Measurements from ENCODE around the gene STOML3. TPM values are rescaled to one million over a fixed set of nuclear protein-coding genes. Genes with fewer than 3 reads are reported as not detected.

STOML3 gene
- total RNA-seq, 1 experiment from 2014 or later, result not detected

DNA sequence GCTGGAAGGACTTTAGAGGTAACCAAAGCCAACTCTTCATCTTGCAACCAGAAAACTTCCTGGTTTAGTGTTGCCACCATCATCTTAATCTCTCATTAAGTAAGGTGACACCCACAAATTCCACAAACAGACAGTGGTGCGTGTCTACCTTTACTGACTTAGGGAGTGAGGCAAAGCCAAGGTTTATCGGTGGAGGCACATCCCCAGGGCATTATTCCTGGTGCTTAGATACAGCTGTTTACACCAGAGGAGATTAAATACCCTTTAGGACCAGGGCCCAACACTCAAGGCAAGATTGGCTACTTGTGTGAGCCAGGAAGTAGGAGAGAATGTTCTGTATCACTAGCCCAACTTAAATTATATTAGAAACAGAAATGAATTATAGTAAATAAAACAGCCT, 9.5 kb downstream of the STOML3 start (continued):
- TF ChIP-seq, protein P1, sequence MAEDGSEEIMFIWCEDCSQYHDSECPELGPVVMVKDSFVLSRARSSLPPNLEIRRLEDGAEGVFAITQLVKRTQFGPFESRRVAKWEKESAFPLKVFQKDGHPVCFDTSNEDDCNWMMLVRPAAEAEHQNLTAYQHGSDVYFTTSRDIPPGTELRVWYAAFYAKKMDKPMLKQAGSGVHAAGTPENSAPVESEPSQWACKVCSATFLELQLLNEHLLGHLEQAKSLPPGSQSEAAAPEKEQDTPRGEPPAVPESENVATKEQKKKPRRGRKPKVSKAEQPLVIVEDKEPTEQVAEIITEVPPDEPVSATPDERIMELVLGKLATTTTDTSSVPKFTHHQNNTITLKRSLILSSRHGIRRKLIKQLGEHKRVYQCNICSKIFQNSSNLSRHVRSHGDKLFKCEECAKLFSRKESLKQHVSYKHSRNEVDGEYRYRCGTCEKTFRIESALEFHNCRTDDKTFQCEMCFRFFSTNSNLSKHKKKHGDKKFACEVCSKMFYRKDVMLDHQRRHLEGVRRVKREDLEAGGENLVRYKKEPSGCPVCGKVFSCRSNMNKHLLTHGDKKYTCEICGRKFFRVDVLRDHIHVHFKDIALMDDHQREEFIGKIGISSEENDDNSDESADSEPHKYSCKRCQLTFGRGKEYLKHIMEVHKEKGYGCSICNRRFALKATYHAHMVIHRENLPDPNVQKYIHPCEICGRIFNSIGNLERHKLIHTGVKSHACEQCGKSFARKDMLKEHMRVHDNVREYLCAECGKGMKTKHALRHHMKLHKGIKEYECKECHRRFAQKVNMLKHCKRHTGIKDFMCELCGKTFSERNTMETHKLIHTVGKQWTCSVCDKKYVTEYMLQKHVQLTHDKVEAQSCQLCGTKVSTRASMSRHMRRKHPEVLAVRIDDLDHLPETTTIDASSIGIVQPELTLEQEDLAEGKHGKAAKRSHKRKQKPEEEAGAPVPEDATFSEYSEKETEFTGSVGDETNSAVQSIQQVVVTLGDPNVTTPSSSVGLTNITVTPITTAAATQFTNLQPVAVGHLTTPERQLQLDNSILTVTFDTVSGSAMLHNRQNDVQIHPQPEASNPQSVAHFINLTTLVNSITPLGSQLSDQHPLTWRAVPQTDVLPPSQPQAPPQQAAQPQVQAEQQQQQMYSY (CRISPR knock-in tag; IDR thresholded peaks at IDR 0.05), result no peak
- TF ChIP-seq ESRRA (CRISPR knock-in tag; IDR thresholded peaks at IDR 0.05; ENCODE audit: borderline replicate concordance), result no peak
- no peak for TF ChIP-seq ZNF416 (CRISPR knock-in tag; IDR thresholded peaks at IDR 0.05)
- no peak for TF ChIP-seq GTF2I (CRISPR knock-in tag; conservative IDR thresholded peaks at IDR 0.05)
- TF ChIP-seq, protein P2, sequence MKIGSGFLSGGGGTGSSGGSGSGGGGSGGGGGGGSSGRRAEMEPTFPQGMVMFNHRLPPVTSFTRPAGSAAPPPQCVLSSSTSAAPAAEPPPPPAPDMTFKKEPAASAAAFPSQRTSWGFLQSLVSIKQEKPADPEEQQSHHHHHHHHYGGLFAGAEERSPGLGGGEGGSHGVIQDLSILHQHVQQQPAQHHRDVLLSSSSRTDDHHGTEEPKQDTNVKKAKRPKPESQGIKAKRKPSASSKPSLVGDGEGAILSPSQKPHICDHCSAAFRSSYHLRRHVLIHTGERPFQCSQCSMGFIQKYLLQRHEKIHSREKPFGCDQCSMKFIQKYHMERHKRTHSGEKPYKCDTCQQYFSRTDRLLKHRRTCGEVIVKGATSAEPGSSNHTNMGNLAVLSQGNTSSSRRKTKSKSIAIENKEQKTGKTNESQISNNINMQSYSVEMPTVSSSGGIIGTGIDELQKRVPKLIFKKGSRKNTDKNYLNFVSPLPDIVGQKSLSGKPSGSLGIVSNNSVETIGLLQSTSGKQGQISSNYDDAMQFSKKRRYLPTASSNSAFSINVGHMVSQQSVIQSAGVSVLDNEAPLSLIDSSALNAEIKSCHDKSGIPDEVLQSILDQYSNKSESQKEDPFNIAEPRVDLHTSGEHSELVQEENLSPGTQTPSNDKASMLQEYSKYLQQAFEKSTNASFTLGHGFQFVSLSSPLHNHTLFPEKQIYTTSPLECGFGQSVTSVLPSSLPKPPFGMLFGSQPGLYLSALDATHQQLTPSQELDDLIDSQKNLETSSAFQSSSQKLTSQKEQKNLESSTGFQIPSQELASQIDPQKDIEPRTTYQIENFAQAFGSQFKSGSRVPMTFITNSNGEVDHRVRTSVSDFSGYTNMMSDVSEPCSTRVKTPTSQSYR (CRISPR knock-in tag; IDR thresholded peaks at IDR 0.05), result no peak
- TF ChIP-seq OVOL2 (CRISPR knock-in tag; IDR thresholded peaks at IDR 0.05; ENCODE audit: borderline replicate concordance), result no peak
- TF ChIP-seq RORB (CRISPR knock-in tag; IDR thresholded peaks at IDR 0.05), result no peak
- TF ChIP-seq ZNF263 (CRISPR knock-in tag; IDR thresholded peaks at IDR 0.05; ENCODE audit: low read depth), result no peak

DNA sequence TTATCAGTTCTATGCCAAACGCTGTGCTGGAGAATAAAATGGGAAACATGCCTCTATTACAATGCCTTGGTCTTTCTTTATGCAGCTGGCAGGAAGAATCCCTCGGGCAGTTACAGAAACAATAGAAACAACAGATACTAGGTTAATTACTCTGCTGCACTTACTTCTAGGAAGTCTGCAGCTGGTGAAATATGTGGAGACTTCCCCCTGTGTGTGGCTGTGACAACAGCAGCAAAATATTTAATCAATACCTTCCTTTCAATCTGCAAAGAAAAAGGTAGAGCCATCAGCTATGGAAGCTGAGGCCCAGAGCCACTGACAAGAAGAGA, 9.9 kb downstream of the STOML3 start:
- Mint-ChIP-seq H3K36me3 (peaks cover 23% of the 10 kb centered on the region), H3K27me3 (ENCODE audit: low read depth) (no peaks in the 10 kb centered on the region; the same call in 1 of the 2 replicates), H3K4me1 (peaks cover 16% of the 10 kb centered on the region), H3K27ac (peak overlapping the region; percentile 2; the same call in 1 of the 2 replicates), H3K4me3 (no peak overlapping the region), H3K9me3 (peaks cover 25% of the 10 kb centered on the region)
- peak; percentile 36 for ATAC-seq
- no peak for TF ChIP-seq SMAD4 (CRISPR knock-in tag; IDR thresholded peaks at IDR 0.05)
- TF ChIP-seq MXD4 (CRISPR knock-in tag; IDR thresholded peaks at IDR 0.05; ENCODE audit: borderline replicate concordance), result no peak
- TF ChIP-seq EMX1 (CRISPR knock-in tag; IDR thresholded peaks at IDR 0.05), result no peak
- TF ChIP-seq GABPB1 (CRISPR knock-in tag; IDR thresholded peaks at IDR 0.05), result no peak
- TF ChIP-seq, protein P3, sequence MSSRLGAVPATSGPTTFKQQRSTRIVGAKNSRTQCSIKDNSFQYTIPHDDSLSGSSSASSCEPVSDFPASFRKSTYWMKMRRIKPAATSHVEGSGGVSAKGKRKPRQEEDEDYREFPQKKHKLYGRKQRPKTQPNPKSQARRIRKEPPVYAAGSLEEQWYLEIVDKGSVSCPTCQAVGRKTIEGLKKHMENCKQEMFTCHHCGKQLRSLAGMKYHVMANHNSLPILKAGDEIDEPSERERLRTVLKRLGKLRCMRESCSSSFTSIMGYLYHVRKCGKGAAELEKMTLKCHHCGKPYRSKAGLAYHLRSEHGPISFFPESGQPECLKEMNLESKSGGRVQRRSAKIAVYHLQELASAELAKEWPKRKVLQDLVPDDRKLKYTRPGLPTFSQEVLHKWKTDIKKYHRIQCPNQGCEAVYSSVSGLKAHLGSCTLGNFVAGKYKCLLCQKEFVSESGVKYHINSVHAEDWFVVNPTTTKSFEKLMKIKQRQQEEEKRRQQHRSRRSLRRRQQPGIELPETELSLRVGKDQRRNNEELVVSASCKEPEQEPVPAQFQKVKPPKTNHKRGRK (CRISPR knock-in tag; IDR thresholded peaks at IDR 0.05; ENCODE audit: borderline replicate concordance), result no peak
- TF ChIP-seq, protein P4, sequence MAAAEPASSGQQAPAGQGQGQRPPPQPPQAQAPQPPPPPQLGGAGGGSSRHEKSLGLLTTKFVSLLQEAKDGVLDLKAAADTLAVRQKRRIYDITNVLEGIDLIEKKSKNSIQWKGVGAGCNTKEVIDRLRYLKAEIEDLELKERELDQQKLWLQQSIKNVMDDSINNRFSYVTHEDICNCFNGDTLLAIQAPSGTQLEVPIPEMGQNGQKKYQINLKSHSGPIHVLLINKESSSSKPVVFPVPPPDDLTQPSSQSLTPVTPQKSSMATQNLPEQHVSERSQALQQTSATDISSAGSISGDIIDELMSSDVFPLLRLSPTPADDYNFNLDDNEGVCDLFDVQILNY (CRISPR knock-in tag; IDR thresholded peaks at IDR 0.05), result no peak
- TF ChIP-seq ZNF232 (CRISPR knock-in tag; IDR thresholded peaks at IDR 0.05), result no peak
- no peak for TF ChIP-seq FOXK1 (CRISPR knock-in tag; IDR thresholded peaks at IDR 0.05)
- no peak for TF ChIP-seq SP1 (CRISPR knock-in tag; conservative IDR thresholded peaks at IDR 0.05)
- TF ChIP-seq, protein P5, sequence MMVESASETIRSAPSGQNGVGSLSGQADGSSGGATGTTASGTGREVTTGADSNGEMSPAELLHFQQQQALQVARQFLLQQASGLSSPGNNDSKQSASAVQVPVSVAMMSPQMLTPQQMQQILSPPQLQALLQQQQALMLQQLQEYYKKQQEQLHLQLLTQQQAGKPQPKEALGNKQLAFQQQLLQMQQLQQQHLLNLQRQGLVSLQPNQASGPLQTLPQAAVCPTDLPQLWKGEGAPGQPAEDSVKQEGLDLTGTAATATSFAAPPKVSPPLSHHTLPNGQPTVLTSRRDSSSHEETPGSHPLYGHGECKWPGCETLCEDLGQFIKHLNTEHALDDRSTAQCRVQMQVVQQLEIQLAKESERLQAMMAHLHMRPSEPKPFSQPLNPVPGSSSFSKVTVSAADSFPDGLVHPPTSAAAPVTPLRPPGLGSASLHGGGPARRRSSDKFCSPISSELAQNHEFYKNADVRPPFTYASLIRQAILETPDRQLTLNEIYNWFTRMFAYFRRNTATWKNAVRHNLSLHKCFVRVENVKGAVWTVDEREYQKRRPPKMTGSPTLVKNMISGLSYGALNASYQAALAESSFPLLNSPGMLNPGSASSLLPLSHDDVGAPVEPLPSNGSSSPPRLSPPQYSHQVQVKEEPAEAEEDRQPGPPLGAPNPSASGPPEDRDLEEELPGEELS (CRISPR knock-in tag; IDR thresholded peaks at IDR 0.05), result no peak
- POLR2A ChIA-PET, result no interaction called here
- CTCF ChIA-PET, result interaction anchor here (1.1 to 1.2 kb wide), 2 partner anchors 635 to 636 kb away, joined by 3 read pairs; no protein-coding TSS in a partner anchor
- no peak for DNase-seq (ENCODE audit: low spot score)
